WI38 (cell line): Measurements from ENCODE around the gene NTN1.

Experiments
- H3K4me3 ChIP-seq: 2 replicates; pipeline ENCODE4 v1.5.1; 2011; ENCODE audit warnings: low read depth, mild to moderate bottlenecking, control low read depth, low read length
- TF ChIP-seq, protein P1 (sequence below): IDR thresholded peaks from 2 replicates; pipeline ENCODE4 v1.5.1; 2012; ENCODE audit warnings: low read depth, mild to moderate bottlenecking, control low read depth, low read length

The NTN1 gene

DNA sequence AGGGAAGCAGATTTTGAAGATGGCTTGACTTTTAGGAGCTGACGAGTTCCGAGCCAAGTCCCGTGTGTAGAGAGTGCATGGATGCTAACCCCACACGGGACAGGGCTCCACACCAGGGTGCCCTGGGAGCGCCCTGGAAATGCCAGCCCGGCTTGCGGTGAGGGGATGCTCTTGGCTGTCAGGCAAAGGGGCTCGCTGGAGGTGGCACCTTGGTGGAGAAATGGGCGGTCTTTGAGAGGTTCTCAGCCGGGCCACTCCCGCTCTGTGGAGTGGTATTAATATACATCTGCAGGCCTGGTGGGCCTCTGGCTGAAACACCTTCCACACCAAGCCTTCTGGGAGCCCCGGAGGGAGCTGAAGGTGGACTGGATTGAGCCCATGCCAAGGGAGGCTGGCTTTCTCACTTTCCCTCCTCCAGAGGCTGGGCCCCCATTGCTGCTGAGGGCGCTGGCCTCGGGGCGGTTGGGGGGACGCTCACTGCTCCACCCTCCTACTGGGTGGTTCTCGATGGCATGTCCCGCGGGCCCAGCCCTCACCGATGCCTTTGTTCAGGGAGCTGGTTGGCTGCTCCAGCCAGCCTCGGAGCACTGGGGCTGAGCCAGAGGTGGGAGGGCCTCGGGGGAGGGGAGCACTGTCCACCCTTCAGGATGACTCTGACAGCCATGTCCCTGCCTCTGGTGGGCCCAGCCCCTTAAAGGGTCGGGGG lies 210.3 kb downstream of the NTN1 start:
- TF ChIP-seq, protein P1, sequence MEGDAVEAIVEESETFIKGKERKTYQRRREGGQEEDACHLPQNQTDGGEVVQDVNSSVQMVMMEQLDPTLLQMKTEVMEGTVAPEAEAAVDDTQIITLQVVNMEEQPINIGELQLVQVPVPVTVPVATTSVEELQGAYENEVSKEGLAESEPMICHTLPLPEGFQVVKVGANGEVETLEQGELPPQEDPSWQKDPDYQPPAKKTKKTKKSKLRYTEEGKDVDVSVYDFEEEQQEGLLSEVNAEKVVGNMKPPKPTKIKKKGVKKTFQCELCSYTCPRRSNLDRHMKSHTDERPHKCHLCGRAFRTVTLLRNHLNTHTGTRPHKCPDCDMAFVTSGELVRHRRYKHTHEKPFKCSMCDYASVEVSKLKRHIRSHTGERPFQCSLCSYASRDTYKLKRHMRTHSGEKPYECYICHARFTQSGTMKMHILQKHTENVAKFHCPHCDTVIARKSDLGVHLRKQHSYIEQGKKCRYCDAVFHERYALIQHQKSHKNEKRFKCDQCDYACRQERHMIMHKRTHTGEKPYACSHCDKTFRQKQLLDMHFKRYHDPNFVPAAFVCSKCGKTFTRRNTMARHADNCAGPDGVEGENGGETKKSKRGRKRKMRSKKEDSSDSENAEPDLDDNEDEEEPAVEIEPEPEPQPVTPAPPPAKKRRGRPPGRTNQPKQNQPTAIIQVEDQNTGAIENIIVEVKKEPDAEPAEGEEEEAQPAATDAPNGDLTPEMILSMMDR: no peak
- H3K4me3 ChIP-seq: no peak overlapping the region

DNA sequence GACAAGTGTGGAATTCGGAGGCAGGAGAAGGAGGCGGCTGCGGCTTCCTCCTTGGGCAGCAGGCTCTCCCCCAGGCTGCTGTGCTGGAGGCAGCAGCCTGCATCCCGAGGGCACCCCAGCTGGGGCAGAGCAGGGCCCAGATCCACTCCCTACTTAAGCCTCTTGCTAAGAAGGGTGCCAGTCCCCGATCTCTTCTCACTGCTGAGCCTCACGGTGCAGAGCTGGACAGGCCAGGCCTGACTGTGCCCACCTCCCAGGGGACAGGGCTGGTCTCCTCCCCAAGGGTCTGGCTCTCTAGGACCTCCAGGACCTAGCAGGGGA lies 210.8 kb downstream of the NTN1 start:
- TF ChIP-seq, protein P1: no peak
- H3K4me3 ChIP-seq: no peak overlapping the region

DNA sequence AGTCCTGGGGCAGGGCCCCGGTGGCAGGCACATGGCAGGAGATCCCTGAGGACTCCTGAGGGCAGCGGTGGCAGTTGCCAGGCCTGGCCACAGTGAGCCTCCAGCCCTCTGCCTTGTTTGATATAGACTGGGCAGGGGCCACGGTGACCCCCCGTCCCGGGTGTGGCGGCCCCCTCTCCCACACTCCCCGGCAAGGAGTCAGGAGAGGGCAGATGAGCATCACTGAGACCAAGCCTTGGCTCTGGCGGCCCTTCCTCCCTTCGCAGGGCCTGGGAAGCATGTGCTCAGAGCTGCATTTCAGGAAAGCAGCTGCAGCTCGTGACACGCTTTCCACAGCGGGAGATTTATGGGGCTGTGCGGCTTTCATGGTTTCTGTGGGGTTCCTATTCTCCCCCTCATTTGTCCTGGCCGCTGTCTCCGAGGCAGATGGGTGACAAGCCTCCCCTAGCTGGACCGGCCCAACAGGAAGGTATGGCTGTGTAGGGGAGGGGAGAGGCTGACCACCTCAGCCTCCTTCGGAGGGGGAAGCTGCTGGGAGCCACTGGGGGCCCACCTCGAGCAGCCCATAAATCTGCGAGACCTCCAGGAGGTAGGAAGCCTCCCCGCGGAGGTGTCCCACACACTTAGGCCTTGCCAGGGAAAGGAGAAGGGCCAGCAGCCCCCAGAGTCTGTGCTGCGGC lies 211.4 kb downstream of the NTN1 start:
- no peak overlapping the region for H3K4me3 ChIP-seq
- TF ChIP-seq, protein P1: no peak

DNA sequence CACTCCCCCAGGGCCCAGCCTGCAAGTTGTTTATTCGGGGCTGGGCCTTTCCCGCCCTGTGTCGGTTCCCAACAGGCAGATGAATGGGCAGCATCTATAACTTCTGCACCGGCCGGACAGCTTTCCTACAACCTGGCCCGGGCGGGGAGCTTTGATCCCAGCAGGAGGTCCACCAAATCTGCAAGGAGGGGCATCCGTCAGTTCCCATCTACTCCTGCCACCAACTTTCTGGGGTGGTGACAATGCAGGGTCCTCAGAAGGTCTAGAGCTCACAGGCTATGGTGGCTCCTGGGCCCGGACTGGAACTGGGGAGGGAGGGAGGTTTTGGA lies 211.9 kb downstream of the NTN1 start:
- TF ChIP-seq, protein P1: no peak
- no peak overlapping the region for H3K4me3 ChIP-seq

DNA sequence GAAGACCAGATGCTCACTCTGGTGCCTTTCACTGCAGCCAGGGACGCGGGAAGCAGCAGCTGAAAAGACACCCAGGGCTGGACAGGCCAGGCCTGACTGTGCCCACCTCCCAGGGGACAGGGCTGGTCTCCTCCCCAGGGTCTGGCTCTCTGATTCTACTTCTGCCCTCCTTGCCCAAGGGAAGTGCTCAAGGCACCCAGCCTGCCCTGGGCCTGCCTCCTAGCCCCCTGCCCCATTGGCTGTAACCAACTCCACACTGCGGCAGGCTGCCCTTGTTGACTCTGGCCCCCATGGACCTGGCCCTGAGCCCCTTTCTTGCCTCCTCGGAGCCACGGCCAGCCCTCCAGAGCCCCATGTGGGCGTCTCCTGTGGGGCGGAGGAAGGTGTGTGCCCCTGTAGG lies 212.5 kb downstream of the NTN1 start:
- TF ChIP-seq, protein P1: no peak
- no peak overlapping the region for H3K4me3 ChIP-seq

DNA sequence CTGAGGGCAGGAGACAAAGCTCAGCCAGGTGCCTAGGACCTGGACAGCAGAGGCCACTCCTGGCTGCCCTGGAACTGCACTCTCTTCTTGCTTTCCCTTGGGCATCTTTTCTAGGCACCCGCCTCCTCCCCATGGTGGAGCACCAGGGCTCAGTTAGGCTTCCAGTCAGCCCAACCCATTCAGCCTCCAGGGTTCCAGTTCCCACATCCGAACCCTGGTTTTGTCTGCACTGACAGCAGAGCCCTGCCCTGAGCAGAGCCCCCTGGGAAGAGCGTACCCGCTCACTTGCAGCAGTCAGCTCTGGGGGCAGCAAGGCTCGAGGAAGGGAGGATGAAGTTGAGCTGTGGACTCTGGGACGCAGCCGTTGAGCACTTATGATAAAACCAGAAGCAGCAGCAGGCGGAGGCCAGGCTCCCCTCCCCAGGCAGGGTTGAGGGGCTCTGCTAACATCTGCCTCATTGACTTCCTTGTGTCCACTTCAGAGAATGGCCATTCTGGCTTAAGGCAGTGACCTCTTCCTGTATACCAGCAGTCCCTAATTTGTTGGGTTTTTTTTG lies 213.2 kb downstream of the NTN1 start:
- TF ChIP-seq, protein P1: no peak
- H3K4me3 ChIP-seq: no peak overlapping the region

GRCh38 chr17:9235346-9235745 lies 214.0 kb downstream of the NTN1 start:
- no peak overlapping the region for H3K4me3 ChIP-seq
- TF ChIP-seq, protein P1: no peak
